SKM-1 (cell line): Measurements from ENCODE around the gene CLDN20.

Source experiments
- DNase-seq: peaks from one replicate; lab custom pipeline; 2025; ENCODE audit not compliant: unreplicated experiment; lab: John Stamatoyannopoulos, UW

The CLDN20 gene

GRCh38 chr6:155268088-155268867 is 4.5 kb downstream of the CLDN20 start:
- DNase-seq, result peak; percentile 12

- DNase-seq, result no peak
Measured at GRCh38 chr6:155269765-155270164, 6.0 kb downstream of the CLDN20 start.

- no peak for DNase-seq
Measured at GRCh38 chr6:155270561-155271091, 6.8 kb downstream of the CLDN20 start.

GRCh38 chr6:155271145-155271544 is 7.3 kb downstream of the CLDN20 start:
- no peak for DNase-seq

GRCh38 chr6:155272353-155273232 is 8.8 kb downstream of the CLDN20 start:
- DNase-seq, result no peak

- DNase-seq, result no peak
Measured at GRCh38 chr6:155273431-155273830, 9.6 kb downstream of the CLDN20 start.

- DNase-seq, result no peak
Measured at GRCh38 chr6:155274106-155274505, 10.3 kb downstream of the CLDN20 start.

GRCh38 chr6:155274533-155274932 is 10.7 kb downstream of the CLDN20 start:
- DNase-seq, result no peak

GRCh38 chr6:155275808-155276480 is 12.1 kb downstream of the CLDN20 start:
- no peak for DNase-seq

GRCh38 chr6:155276638-155277037 is 12.8 kb downstream of the CLDN20 start:
- DNase-seq, result no peak

GRCh38 chr6:155278319-155279049 is 14.7 kb downstream of the CLDN20 start:
- DNase-seq, result no peak

GRCh38 chr6:155284775-155285174 is 21.0 kb downstream of the CLDN20 start:
- DNase-seq, result no peak

GRCh38 chr6:155287762-155288161 is 23.9 kb downstream of the CLDN20 start:
- DNase-seq, result no peak

- DNase-seq, result no peak
Measured at GRCh38 chr6:155290491-155290890, 26.7 kb downstream of the CLDN20 start.

GRCh38 chr6:155291291-155291690 is 27.5 kb downstream of the CLDN20 start:
- DNase-seq, result no peak

GRCh38 chr6:155292711-155293110 is 28.9 kb downstream of the CLDN20 start:
- DNase-seq, result no peak

- DNase-seq, result no peak
Measured at GRCh38 chr6:155297669-155298068, 33.9 kb downstream of the CLDN20 start.

- no peak for DNase-seq
Measured at GRCh38 chr6:155301867-155302266, 38.1 kb downstream of the CLDN20 start.

- no peak for DNase-seq
Measured at GRCh38 chr6:155303361-155303870, 39.6 kb downstream of the CLDN20 start.

- no peak for DNase-seq
Measured at GRCh38 chr6:155306958-155307357, 43.1 kb downstream of the CLDN20 start.
